Measurements from ENCODE around the gene EEF1A2. TPM values are rescaled to one million over a fixed set of nuclear protein-coding genes. Genes with fewer than 3 reads are reported as not detected.

EEF1A2 gene
- total and polyA plus RNA-seq, 2 of the 4 experiments (the other 2 are of a cell fraction), result 1.3 to 4.6 TPM

DNA sequence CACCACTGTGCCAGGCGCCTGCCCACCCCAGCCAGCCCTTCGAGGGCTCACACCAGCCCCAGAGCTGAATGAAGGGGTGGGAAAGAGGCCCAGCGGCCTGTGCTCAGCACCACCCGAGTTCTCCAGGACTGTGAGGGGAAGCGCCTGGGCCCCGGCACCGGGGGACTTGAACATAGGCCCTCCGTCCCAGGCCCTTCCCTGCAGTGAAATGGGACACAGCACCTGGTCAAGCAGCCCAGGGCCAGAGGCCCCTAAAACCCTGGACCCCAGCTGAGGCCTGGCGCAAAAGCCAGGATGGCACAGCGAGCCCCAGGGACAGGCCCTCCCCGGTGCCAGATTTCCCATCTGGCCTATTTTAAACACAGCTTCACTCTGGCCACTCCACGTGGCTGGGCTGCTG lies 30.5 kb downstream of the EEF1A2 start:
- in situ Hi-C loops (cut with MboI; ENCODE audit: low sequenced_read_pairs), result no loop called here
- no peak overlapping the region for H2BK15ac ChIP-seq (ENCODE audit: low read depth, low read length)

More for the DNA sequence above, 30.5 kb downstream of the EEF1A2 start:
- no peak overlapping the region for H2AK5ac ChIP-seq (ENCODE audit: low read depth, low read length)
- no peak for ATAC-seq (ENCODE audit: low read depth)
- H3K27me3 ChIP-seq (ENCODE audit: control insufficient read depth, insufficient read depth, low read length), result peaks cover 68% of the 10 kb centered on the region
- DNase-seq, result no peak
- H4K8ac ChIP-seq (ENCODE audit: low read depth in 2 of 2, low read length in 2 of 2), result no peak overlapping the region
- no peaks in the 10 kb centered on the region for H4K20me1 ChIP-seq (ENCODE audit: insufficient read depth, low read length)
- H3K9ac ChIP-seq (ENCODE audit: low read depth, low read length), result no peak overlapping the region
- ChIA-PET CTCF (no interaction called here), POLR2A (ENCODE audit: unreplicated experiment) (no interaction called here)
- no peaks in the 10 kb centered on the region for H3K79me1 ChIP-seq (ENCODE audit: low read depth in 1 of 2, low read length in 2 of 2)
- no peak overlapping the region for H4K5ac ChIP-seq (ENCODE audit: low read depth, low read length)
- H3K9me1 ChIP-seq (ENCODE audit: insufficient read depth, low read length), result no peaks in the 10 kb centered on the region
- no peak overlapping the region for H3K27ac ChIP-seq (ENCODE audit: insufficient read depth, low read length)
- H3K4me1 ChIP-seq (ENCODE audit: control insufficient read depth, insufficient read depth, low read length), result no peaks in the 10 kb centered on the region
- intact Hi-C loops (cut with micrococcal nuclease) (no loop called here), dilution Hi-C loops (cut with HindIII; ENCODE audit: low sequenced_read_pairs, unreplicated experiment) (no loop called here)
- H4K91ac ChIP-seq (ENCODE audit: insufficient read depth, low read depth, low read length), result no peak overlapping the region
- H2BK20ac ChIP-seq (ENCODE audit: low read depth, low read length), result no peak overlapping the region
- H2BK5ac ChIP-seq (ENCODE audit: low read depth, low read length, poor library complexity, severe bottlenecking), result no peak overlapping the region
- no peak overlapping the region for H3K18ac ChIP-seq (ENCODE audit: low read depth, low read length)
- no peaks in the 10 kb centered on the region for H3K36me3 ChIP-seq (ENCODE audit: control insufficient read depth, insufficient read depth, low read length)
- no peak for TF ChIP-seq CHD1 (IDR thresholded peaks at IDR 0.05; ENCODE audit: low read depth, low read length)
- TF ChIP-seq, protein P1, sequence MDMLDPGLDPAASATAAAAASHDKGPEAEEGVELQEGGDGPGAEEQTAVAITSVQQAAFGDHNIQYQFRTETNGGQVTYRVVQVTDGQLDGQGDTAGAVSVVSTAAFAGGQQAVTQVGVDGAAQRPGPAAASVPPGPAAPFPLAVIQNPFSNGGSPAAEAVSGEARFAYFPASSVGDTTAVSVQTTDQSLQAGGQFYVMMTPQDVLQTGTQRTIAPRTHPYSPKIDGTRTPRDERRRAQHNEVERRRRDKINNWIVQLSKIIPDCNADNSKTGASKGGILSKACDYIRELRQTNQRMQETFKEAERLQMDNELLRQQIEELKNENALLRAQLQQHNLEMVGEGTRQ (IDR thresholded peaks at IDR 0.05; ENCODE audit: low read depth, low read length), result no peak
- TF ChIP-seq MXI1 (IDR thresholded peaks at IDR 0.05; ENCODE audit: borderline replicate concordance, low read depth, low read length), result no peak
- no peak for TF ChIP-seq CEBPB (IDR thresholded peaks at IDR 0.05; ENCODE audit: low read depth, low read length)
- TF ChIP-seq RCOR1 (IDR thresholded peaks at IDR 0.05; ENCODE audit: insufficient replicate concordance, low read length), result no peak
- no peak for TF ChIP-seq BHLHE40 (IDR thresholded peaks at IDR 0.05; ENCODE audit: low read depth, low read length)
- no peak for TF ChIP-seq MAZ (IDR thresholded peaks at IDR 0.05; ENCODE audit: borderline replicate concordance, low read depth, low read length)
- TF ChIP-seq RAD21 (IDR thresholded peaks at IDR 0.05; ENCODE audit: low read length), result no peak
- no peak for TF ChIP-seq SMC3 (IDR thresholded peaks at IDR 0.05; ENCODE audit: low read depth, low read length)
- TF ChIP-seq MAFK (IDR thresholded peaks at IDR 0.05; ENCODE audit: low read depth, low read length), result no peak
- TF ChIP-seq FOS (IDR thresholded peaks at IDR 0.05; ENCODE audit: low read depth, low read length), result no peak
- TF ChIP-seq ELK1 (IDR thresholded peaks at IDR 0.05; ENCODE audit: borderline replicate concordance, low read depth, low read length), result no peak
- no peak for TF ChIP-seq POLR2A (IDR thresholded peaks at IDR 0.05; ENCODE audit: low read depth, low read length)
- TF ChIP-seq, protein P2, sequence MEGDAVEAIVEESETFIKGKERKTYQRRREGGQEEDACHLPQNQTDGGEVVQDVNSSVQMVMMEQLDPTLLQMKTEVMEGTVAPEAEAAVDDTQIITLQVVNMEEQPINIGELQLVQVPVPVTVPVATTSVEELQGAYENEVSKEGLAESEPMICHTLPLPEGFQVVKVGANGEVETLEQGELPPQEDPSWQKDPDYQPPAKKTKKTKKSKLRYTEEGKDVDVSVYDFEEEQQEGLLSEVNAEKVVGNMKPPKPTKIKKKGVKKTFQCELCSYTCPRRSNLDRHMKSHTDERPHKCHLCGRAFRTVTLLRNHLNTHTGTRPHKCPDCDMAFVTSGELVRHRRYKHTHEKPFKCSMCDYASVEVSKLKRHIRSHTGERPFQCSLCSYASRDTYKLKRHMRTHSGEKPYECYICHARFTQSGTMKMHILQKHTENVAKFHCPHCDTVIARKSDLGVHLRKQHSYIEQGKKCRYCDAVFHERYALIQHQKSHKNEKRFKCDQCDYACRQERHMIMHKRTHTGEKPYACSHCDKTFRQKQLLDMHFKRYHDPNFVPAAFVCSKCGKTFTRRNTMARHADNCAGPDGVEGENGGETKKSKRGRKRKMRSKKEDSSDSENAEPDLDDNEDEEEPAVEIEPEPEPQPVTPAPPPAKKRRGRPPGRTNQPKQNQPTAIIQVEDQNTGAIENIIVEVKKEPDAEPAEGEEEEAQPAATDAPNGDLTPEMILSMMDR (conservative IDR thresholded peaks at IDR 0.05; ENCODE audit: low read depth, low read length), result no peak
- TF ChIP-seq NFE2L2 (IDR thresholded peaks at IDR 0.05; ENCODE audit: low read depth, low read length), result no peak
- no peak for TF ChIP-seq RFX5 (IDR thresholded peaks at IDR 0.05; ENCODE audit: low read depth, low read length)
- H3K23ac ChIP-seq (ENCODE audit: low read depth, low read length), result no peak overlapping the region
- no TSS peak for BruUV-seq (replicated peaks)
- H3K56ac ChIP-seq (ENCODE audit: extremely low read depth, insufficient read depth, low read length), result no peak overlapping the region
- no peak overlapping the region for H3K4me2 ChIP-seq (ENCODE audit: low read depth, low read length)
- H3K14ac ChIP-seq (replicated peaks; ENCODE audit: low read depth, low read length), result no peak overlapping the region
- H2AK9ac ChIP-seq (replicated peaks; ENCODE audit: low read depth, low read length, poor library complexity), result no peak overlapping the region
- H3K4me3 ChIP-seq (ENCODE audit: insufficient read depth, low read depth, low read length), result no peak overlapping the region
- 15% methylated on average over 4 of the region's 12 CpGs; no CpG with 5 or more reads in 1 of the 2 experiments for WGBS, 2 experiments (ENCODE audit: extremely low coverage in 2 of 2, insufficient read length in 1 of 2)
- H2AFZ ChIP-seq (replicated peaks; ENCODE audit: low read length, poor library complexity), result no peak overlapping the region
- H3K4ac ChIP-seq (ENCODE audit: low read depth, low read length), result no peak overlapping the region
- no peak overlapping the region for H2BK120ac ChIP-seq (ENCODE audit: low read depth, low read length)
- no peaks in the 10 kb centered on the region for H3K9me3 ChIP-seq (ENCODE audit: control insufficient read depth, insufficient read depth, low read length)

Data from IMR-90 (cell line).